ENCODE measurements around the gene STAP1.

GRCh38 chr4:67522230-67522629, 36.3 kb upstream of the STAP1 start:
- TF ChIP-seq SMC3 (IDR thresholded peaks at IDR 0.05; ENCODE audit: borderline replicate concordance, low read length): no peak
- no peak for TF ChIP-seq CBX5 (IDR thresholded peaks at IDR 0.05; ENCODE audit: low read depth)
- no peak for TF ChIP-seq POLR2AphosphoS5 (IDR thresholded peaks at IDR 0.05; ENCODE audit: low read length)
- TF ChIP-seq POLR2A (IDR thresholded peaks at IDR 0.05; ENCODE audit: low read depth, low read length): no peak
- no peak for TF ChIP-seq RFX5 (IDR thresholded peaks at IDR 0.05; ENCODE audit: low read depth, low read length)
- no peak for TF ChIP-seq E2F4 (IDR thresholded peaks at IDR 0.05; ENCODE audit: low read depth, low read length)
- TF ChIP-seq POU2F2 (IDR thresholded peaks at IDR 0.05; ENCODE audit: borderline replicate concordance, low read depth, low read length): no peak
- TF ChIP-seq POLR2AphosphoS2 (IDR thresholded peaks at IDR 0.05; ENCODE audit: low read depth, low read length): no peak
- no peak for TF ChIP-seq SKIL (IDR thresholded peaks at IDR 0.05; ENCODE audit: low read depth, poor library complexity, severe bottlenecking)
- no peak for TF ChIP-seq SRF (IDR thresholded peaks at IDR 0.05; ENCODE audit: low read depth in 2 of 2, low read length in 2 of 2)

All from GM12878 (cell line).